NCI-H524 (cell line): ENCODE data around the gene SOX12.
"Not testable (repeated sequence)": the region's sequence is repeated elsewhere in the genome, so short reads cannot be mapped to it uniquely, and the experiment has no call there.

ENCODE experiments used
- DNase-seq, 2 experiments: peaks; one replicate each; lab custom pipeline; 2025; lab: John Stamatoyannopoulos, UW

SOX12 gene

DNA sequence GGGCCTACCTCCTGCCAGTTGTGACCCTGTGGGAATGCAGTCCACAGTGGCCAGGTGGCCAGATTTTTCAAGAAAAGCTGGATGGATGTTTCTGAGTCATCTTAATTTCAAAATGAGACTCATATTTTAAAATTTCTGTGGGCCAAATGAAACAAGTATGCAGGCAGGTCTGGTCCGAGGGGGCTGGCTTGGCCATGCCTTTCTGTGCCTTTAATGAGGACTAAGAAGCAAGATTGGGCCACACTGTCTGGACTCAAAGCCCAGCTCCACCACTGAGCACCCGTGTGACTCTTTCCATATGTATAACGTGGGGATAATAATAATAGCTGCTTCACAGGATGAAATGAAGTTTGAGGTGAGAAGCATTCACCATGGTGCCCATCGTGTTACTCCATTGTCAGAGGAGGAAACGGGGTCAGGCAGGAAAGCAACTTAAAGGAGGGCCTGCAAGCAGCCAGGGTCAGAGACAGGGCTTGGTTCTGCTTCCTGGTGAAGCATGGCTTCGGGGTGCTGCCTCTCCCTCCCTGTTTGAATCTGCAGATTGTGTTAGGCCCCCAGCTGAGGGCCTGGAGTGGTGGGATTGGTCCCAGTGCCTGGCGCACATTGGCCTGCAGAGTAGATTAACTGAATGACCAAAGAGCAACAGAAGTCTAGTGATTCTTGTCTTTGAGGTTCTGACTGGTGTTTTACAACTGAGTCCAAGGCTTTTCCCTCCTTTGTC, 3.8 kb downstream of the SOX12 start:
- no peak for DNase-seq

DNA sequence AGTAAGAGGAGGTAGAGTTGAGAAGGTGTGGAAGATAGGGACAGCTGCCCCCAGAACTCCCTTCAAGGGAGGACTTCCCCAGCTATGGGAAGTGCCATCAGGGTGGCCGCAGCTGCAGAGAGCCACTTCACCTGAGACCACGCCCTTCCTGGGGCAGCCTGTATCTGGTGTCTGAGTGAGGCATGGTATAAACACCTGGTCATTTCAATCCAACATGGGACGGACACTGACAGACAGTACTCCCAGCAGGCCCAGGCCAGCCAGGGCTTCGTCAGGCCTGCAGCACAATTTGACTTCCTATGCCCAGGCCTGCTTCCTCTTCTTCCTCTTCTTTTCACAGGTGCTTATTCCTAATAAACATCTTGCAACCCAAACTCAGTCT, 4.5 kb downstream of the SOX12 start:
- peak; percentile 8 to 61 for DNase-seq

DNA sequence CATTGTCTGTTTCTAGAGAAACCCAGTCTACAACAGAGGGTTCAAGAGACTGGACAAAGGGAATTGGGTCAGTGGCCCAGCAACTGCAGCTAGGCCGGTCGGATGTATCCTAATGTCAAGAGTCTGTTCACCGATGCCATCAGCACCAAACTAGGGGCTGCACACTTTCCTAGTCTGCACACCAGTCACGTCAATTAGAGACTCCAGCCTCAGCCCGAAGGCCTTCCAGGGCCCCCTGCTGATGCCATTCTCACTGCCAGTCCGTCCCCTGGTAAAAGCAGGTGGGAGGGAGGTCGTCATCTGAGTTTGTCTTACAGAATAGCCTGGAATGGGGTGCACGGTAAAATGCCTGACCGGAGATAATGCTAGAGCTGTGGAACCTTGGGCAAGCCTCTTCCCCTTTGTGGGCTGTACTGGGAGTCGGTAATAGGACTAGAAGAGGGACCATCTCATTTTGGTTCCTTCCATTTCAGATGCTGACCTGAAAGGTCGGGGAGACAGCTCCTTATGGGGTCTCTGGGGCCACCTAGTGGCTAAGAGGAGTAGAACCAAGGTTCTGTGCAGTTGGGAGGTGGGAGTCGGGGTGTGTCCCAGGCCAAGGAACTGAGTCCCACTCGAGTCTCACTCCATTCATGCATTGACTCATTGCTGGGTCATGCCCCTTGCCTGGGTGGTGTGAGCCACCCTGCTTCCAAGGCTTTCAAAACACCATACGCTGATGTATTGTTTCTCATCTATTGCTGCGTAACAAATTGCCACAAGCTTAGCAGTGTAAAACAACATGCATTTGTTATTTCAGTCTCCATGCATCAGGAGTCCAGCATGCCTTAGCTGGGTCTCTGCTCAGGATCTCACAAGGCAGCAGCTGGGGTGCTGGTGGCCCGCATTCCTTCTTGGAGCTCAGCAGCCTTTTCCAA, 5.1 kb downstream of the SOX12 start:
- peak; percentile 47 to 84 for DNase-seq

DNA sequence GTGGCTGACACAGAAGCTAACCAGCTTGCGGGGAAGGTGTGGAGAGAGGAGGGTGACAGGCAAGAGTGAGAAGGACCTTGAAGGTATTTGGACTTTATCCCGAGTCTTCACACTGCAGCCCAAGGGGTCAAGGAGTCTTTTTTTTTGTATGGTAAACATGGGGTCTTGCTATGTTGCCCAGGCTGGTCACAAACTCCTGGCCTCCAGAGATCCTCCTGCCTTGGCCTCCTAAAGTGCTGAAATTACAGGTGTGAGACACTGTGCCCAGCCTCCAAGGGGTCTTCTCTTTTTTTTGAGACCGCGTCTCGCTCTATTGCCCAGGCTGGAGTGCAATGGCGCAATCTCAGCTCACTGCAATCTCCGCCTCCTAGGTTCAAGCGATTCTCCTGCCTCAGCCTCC, 9.2 kb downstream of the SOX12 start:
- DNase-seq: no peak

DNA sequence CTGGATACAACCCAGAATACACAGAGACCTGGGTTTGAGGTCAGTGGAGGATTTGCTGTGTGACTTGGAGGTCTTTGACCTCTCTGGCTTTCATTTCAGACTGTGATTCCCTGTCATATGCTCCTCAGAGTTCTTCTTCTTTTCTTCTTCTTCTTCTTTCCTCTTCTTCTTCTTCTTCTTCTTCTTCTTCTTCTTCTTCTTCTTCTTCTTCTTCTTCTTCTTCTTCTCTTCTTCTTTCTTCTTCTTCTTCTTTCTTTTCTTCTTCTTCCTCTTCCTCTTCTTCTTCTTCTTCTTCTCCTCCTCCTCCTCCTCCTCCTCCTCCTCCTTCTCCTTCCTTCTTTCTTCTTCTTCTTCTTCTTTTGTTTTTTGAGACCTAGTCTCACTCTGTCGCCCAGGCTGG, 10.7 kb downstream of the SOX12 start:
- not testable (repeated sequence) for DNase-seq

DNA sequence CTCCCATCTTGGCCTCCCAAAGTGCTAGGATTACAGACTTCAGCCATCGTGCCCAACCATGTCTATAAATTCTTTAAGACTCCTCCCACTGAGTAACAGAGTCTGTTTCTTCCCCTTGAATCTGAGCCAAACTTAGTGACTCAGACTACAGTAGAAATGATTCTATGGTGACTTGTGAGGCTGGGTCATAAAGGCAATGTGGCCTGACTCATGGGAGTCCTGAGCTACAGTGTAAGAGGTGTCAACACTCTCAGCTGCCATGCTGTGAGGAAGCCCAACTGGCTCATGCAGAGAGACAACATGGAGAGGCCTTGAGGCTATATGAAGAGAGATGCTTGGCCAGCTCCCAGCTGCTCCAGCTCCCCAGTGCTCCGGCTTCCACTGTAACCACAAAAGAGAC, 16.3 kb downstream of the SOX12 start:
- DNase-seq: no peak

DNA sequence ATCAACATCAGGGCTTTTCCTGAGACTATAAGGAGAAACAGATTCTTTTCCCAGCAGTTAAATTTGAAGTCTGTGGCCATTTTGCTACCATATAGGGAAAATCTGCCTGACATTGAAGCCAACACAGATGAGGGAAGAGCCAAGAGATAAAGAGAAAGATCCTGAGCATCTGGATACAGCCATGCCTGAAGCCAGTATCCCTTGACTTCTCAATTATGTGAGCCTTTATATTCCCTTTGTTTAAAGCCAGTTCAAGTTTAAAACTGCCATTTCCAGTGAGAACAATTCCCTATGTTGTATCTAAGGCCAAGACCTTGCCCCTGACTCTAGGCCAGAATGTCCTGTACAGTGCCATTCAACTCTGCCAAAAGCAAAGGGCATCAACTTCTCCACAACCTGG, 17.8 kb downstream of the SOX12 start:
- DNase-seq: no peak

DNA sequence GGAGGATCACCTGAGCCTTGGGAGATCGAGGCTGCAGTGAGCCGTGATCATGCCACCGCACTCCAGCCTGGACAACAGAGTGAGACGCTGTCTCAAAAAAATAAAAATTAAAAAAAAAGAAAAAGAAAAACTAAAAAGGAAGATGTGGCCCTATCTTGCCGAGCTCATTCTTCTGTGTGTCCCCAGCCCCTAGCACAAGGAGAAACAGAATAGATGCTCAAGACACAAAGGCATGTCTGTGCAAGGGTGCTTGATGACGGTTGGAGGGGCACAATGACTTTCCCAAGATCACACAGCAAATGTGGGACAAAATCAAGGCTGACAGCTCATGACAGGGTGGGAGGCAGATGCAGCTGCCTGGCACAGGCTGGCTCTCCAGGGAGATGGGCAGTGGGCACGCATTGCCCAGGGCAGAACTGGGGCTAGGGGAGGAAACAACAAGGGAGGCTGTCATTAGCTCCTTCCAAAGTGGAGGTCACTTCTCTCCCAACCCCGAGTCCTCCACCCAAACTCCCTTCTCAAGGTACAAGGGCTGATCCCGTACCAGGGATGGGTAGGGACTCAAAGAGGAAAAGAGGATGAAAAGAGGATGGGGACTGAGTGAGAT, 20.8 kb downstream of the SOX12 start:
- no peak for DNase-seq

DNA sequence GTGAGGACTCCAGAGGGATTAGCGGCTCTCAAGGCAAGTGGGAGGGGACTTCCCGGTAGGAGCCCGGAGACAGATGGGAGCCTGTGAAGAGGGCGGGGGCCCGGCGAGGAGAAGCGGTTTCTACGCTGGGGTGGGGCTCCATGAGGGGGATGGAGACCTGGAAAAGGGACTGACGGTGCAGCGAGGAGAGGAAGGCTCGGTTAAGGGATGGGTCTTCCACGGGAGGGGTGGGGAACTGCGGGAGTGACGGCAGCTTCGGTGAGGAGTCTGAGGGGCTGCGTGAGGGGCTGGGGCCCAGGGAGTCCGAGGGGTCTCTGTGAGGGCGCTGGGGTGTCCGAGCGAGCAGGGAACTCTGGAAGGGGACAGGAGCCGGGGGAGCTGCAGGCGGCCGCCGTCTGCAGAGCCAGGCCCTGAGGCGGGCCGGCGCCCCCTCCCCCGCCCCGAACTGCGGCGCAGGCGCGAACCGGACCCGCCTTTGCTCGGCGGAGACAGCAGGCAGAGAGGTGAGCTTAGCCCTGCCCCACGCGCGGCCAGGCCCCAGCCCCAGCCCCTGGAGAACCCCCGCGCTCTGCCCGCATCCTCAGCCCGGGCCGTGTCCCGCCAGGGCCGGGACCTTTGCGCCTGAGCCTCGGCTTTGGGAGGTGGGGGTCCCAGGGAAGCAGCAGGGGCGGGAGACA, 21.4 kb downstream of the SOX12 start, which contains the start of gene NRSN2:
NRSN2 (plus strand) TSS at position 472 of the 677 bp plus-strand sequence. CDS start 2,533 bp downstream, outside the sequence.
- DNase-seq: peak; percentile 96 to 98

DNA sequence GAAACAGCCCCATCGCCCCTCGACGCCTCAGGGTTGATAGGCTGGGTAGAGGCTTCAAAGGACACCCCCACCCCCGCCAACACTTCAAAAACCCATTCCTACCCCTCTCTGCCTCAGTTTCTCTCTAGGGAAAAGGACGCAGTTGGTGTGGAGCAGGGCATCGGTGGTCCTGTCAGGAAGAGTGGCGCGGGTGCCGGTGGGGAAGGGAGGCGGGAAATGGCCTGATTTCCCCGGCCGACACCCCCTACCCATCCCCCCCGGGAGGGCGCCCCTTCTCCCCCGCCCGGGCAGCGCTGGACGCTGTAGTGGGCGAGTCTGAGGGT, 21.9 kb downstream of the SOX12 start:
- DNase-seq: no peak

DNA sequence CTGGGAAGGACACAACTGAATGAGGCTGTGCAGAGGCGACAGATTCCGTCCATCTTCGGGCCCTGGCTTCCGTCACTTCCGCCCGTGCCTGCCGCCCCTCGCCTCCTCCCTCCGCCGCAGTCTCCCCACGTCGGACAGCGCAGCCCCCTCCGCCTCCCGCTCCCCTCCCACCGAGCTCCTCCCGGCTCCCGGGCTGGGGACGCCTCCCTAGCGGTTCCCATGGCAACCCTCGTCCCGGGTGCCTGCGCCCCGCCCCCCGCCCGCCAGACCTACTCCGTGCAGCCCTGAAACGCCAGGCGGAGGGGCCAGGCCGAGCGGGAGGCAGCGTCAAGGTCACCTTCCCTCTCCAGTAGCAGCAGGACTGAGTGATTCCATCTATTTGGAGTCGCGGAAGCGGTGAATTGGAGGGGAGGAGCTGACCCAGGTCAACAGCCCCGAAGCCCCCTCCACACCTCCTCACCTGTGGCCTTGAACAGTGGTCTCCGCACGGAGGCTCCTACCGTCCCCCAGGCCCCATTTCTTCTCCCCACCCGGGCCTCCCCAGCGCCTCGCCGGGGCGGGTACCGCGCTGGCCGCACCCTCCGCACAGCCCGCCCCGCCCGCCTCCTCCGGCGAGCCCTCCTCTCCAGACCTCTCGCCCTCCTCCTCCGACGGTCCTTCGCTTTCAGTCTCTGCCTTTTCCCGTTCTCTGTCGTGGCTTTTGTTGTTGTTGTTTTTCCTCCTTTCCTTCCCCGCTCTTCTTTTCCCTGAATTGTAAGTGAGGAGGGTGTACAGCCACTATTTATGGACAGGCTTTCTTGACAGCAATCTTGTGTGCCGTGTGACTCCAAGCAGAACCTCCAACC, 22.5 kb downstream of the SOX12 start:
- peak; percentile 97 to 98 for DNase-seq

DNA sequence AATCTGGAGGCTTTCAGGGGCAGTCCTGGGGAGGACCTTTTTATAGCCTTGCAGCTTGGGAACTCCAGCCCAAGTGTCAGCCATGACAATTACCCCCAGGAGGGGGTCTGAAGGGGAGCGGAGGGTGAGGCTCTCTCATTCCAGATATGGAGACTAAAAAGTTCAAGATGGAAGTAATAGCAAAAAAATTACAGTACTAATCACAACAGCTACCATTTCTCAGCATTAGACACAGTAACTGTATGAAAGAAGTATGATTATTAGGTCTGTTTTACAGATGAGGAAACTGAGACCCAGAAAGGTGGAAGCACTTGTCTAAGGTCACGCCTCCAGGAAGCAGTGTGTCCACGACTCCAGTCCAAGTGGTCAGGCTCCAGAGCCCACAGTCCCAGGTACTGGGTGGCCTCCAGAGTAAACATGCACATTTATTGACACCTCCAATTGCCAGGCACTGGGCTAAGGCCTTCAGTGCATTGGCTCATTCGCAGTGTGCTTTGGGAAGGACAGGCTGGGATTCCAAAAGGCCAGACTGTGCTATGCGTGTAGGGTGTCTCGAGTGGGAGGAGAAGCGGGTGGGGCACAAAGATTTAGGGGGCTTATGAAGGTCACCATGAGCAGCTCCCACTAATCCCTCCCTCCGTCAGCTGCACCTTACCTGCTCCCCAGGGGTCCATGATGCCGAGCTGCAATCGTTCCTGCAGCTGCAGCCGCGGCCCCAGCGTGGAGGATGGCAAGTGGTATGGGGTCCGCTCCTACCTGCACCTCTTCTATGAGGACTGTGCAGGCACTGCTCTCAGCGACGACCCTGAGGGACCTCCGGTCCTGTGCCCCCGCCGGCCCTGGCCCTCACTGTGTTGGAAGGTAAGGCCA, 23.9 kb downstream of the SOX12 start:
- DNase-seq: no peak

DNA sequence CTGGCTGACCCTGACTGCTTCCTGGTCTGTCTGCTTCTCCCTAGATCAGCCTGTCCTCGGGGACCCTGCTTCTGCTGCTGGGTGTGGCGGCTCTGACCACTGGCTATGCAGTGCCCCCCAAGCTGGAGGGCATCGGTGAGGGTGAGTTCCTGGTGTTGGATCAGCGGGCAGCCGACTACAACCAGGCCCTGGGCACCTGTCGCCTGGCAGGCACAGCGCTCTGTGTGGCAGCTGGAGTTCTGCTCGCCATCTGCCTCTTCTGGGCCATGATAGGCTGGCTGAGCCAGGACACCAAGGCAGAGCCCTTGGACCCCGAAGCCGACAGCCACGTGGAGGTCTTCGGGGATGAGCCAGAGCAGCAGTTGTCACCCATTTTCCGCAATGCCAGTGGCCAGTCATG, 27.8 kb downstream of the SOX12 start:
- DNase-seq: peak; percentile 60 to 84

DNA sequence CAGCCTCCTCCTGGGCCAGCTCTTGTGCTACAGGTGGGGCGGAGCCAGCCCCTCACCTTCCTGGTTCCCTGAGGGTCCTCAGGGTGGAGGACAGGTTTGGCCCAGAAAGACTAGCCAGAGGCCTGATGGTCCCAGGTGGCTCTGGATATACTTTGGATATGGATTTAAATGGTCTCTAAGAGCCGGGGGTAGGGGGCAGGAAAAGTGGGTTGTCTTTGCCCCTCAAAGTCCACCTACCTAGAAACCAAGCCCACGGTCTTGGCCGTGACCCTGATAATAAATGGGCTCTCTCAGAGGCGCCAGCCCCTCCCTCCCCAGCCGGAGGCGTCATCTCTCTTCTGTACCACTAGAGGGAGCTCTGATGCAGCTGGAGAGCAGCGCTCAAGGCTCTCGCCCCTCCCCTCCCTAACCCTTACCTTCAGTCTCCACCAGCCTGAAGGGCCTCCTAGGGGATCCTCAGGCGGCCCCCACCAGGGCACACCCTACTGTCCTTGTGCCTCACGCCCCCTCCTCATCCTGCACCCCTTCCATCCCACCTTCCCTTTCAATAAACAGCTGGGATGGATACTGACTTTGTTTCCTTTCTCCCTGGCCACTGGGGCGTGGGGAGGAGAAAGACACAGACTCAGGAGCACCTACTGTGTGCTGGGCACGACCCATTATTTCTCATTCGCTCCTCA, 29.1 kb downstream of the SOX12 start:
- DNase-seq: peak; percentile 76 to 86

DNA sequence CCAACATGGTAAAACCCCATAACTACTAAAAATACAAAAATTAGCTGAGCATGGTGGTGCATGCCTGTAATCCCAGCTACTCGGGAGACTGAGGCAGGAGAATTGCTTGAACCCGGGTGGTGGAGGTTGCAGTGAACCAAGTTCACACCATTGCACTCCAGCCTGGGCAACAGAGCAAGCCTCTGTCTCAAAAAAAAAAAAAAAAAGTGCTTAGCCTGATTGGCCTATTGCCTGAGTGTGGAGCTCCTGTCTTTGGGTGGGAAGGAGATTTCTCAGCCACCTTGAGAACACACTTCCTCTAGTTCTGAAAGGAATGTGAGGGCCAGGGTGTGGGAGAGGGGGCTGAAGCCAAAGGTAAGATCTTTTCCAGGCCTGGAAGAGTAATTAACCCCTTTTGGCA, 30.8 kb downstream of the SOX12 start:
- not testable (repeated sequence) for DNase-seq

DNA sequence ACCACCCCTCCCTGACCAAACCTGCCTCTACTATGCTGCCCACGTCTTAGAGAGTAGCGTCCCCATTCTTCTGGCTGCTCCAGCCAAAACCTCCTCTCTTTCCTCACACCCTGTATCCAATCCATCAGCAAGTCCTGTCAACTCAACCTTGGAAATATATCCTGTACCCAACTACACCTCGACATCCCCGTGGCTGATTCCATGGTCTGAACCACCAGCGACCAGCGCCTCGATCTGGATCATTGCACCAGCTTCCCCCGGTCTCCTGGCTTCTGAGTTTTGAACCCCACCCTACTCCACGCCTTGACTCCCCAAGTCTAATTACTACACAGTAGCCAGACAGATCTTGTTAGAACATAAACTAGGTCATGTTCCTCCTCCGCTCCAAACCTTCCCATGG, 31.4 kb downstream of the SOX12 start:
- DNase-seq: no peak

DNA sequence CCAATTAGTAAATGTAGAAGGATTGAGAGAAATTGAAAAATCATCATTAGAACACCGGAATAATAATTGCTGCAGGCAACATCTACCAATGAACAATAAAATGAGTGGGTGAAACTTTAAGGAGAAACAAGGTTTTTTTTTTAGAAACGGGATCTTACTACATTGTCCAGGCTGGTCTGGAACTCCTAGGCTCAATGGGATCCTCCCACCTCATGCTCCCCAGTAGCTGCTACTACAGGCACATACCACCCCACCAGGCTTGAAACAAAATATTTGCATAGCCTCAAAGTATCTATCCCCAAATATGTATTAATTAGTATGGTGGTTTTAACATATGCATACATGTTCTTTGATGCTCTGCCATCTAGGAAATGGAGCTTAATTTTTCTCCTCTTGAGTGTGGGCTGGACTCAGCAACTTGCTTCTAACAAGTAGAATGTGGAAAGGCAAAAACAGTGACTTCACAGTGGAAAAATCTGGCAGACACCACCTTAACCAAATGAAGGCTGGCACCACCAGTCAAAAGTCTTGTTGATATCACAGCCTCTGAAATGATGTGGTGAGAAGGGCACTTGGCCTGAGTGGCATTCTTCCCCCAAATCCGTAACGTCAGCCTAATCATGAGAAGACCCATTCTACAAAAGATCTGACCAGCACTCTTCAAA, 33.7 kb downstream of the SOX12 start:
- DNase-seq: no peak

DNA sequence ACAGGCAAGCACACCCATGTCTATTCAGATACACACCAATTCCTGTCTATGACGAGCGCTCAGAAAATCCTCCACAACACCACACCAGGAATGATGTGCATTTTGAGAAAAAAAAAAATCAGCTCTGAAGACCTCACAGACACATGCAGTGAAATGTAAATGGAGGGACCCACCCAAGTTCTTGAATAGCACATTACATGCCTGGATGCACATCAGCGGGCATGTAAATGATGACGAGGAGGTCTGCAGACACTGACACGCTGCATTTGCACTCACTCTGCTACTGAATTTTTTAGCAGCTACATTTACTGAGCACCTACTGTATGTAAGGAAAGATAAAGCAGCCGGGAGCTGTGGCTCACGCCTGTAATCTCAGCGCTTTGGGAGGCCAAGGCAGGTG, 36.2 kb downstream of the SOX12 start:
- peak in 1 of 2 experiments; percentile 43 for DNase-seq
